ENCODE results near the gene VCAM1.

DNA sequence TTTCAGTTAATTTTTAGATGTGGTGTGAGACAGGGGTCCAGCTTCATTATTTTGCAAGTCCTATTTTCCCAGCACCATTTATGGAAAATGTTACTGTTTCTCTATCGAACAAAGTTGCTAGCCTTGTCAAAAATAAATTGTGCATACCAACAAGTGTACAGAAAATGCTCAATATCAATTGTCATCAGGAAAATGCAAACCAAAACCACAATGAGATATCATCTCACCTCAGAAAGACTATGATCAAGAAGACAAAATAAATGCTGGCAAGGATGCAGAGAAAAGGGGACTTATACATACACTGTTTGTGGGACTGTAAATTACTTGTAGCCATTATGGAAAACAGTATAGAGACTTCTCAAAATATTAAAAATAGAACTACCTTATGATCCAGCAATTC lies 54.8 kb downstream of the VCAM1 start:
- TF ChIP-seq TAF1 (IDR thresholded peaks at IDR 0.05; ENCODE audit: control insufficient read depth, extremely low read depth, insufficient read depth, low read length, severe bottlenecking) (no peak), SREBF2 (CRISPR knock-in tag; IDR thresholded peaks at IDR 0.05) (no peak), TGIF2 (CRISPR knock-in tag; IDR thresholded peaks at IDR 0.05) (no peak), L3MBTL2 (IDR thresholded peaks at IDR 0.05) (no peak), POLR2A (conservative IDR thresholded peaks at IDR 0.05) (no peak)

All from K562 (cell line).